ENCODE data around the gene FGF14.

DNA sequence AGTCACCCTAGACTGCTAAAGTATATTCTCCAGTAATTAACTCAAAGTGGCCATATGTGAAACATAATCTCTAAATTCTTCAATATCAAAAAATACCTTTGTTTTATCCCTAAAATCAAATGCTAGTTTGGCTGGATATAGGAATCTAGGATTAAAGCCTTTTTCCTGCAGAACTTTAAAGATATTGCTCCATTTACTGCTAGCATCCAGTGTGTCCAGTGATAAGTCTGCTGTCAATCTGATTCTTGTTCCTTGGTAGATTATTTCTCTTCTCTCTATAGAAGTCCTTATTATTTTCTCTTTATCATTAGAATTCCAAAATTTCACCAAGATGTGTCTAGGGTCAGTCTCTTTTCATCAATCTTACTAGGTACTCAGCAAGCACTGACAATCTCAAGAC lies 384.6 kb downstream of the FGF14 start:
- no peak for TF ChIP-seq POLR2A (IDR thresholded peaks at IDR 0.05; ENCODE audit: low read depth, low read length)
- TF ChIP-seq TAF1 (IDR thresholded peaks at IDR 0.05; ENCODE audit: borderline replicate concordance, low read depth, low read length), result no peak
